Heart left ventricle (tissue), 13 donors: Measurements from ENCODE around the gene RAD51B.

ENCODE experiments used
- CTCF ChIP-seq, 12 donors: fragments of 200-600 bp; sonication (generic) in 4 of 12; IDR thresholded peaks; one replicate each; pipeline versions ENCODE4 v1.5.0 to v1.8.0; 2018 to 2022; ENCODE audit warnings: antibody characterized with exemption in 12 of 12, mild to moderate bottlenecking in 5 of 12
- POLR2A ChIP-seq, 2 donors: fragments of 450-650 bp; IDR thresholded peaks; one replicate each; pipeline ENCODE4 v1.6.1; 2017; ENCODE audit warnings: antibody characterized with exemption in 2 of 2, mild to moderate bottlenecking in 2 of 2, moderate library complexity in 2 of 2
- donor health status: ischemic (EF 13 %, LVEDD 7.1; RV severe dilation, severe dysfunction).
- donor health status: DM: no; HTN: yes; CAD: no.
- donor health status: DM: no; HTN: no; CAD: no.
- donor health status: ischemic (EF 25% LVEDD 6.9; RV normal size, moderate dysfunction).
- donor health status: ischemic (EF 25% LVEDD 5.7; RV mildly dilated, moderate dysfunction).
- donor health status: ischemic (EF 35%, LVEDD 5.7; RV mildly dilated, moderate dysfunction).
- donor health status: nonischemic (EF 11% LVEDD 7.7; RV severe dilation, severe dysfunction).
- donor health status: DM: yes; HTN: yes; CAD: no.
- donor health status: PGD.
- donor health status: ischemic (EF 29% LVEDD 5.4; RV normal size, mild dysfunction).
- donor health status: nonischemic (EF 23%, LVEDD 6.1; RV moderate dilation, normal function).

- TF ChIP-seq CTCF (IDR thresholded peaks at IDR 0.05) (no peak), POLR2A (IDR thresholded peaks at IDR 0.05) (no peak)
These were observed 814.8 kb downstream of the RAD51B start for GRCh38 chr14:68634332-68634731.
